Neural progenitor cell (in vitro differentiated cells): Measurements from ENCODE around the gene METRNL. TPM values are rescaled to one million over a fixed set of nuclear protein-coding genes. Genes with fewer than 3 reads are reported as not detected.
A peak's percentile ranks its signal among the peaks of the same experiment; 100 is the strongest.

Experiments used
- DNase-seq: peaks from one replicate; pipeline ENCODE4 v3.0.0-alpha.2; 2016; ENCODE audit warnings: low spot score
- H2AFZ ChIP-seq: fragments of 200-600 bp; sonication (generic); replicated peaks from 2 replicates; pipeline ENCODE4 v1.6.1; 2016; ENCODE audit warnings: antibody characterized with exemption
- H3F3A ChIP-seq: fragments of 200-600 bp; sonication (generic); 2 replicates; pipeline ENCODE4 v1.6.1; 2016; ENCODE audit warnings: antibody characterized with exemption, low read depth
- H3K27ac ChIP-seq: fragments of 200-600 bp; sonication (generic); 2 replicates; pipeline ENCODE4 v1.5.1; 2016; ENCODE audit warnings: mild to moderate bottlenecking
- H3K27me3 ChIP-seq: fragments of 200-600 bp; sonication (generic); 2 replicates; pipeline ENCODE4 v1.6.1; 2016; ENCODE audit warnings: mild to moderate bottlenecking, moderate library complexity
- H3K36me3 ChIP-seq: fragments of 200-600 bp; sonication (generic); 2 replicates; pipeline ENCODE4 v1.5.1; 2016
- H3K4me1 ChIP-seq: fragments of 200-600 bp; sonication (generic); 2 replicates; pipeline ENCODE4 v1.6.1; 2016; ENCODE audit warnings: mixed run types
- H3K4me2 ChIP-seq: fragments of 200-600 bp; sonication (generic); 2 replicates; pipeline ENCODE4 v1.6.1; 2016
- H3K4me3 ChIP-seq: fragments of 200-600 bp; sonication (generic); 2 replicates; pipeline ENCODE4 v1.5.1; 2016
- H3K79me2 ChIP-seq: fragments of 200-600 bp; sonication (generic); 2 replicates; pipeline ENCODE4 v1.6.1; 2016; ENCODE audit warnings: low read depth
- H3K9ac ChIP-seq: fragments of 200-600 bp; sonication (generic); 2 replicates; pipeline ENCODE4 v1.6.1; 2016
- H3K9me3 ChIP-seq: fragments of 200-600 bp; sonication (generic); 2 replicates; pipeline ENCODE4 v1.5.1; 2016; ENCODE audit warnings: low read depth
- H4K20me1 ChIP-seq: fragments of 200-600 bp; sonication (generic); 2 replicates; pipeline ENCODE4 v1.6.1; 2016; ENCODE audit warnings: low read depth
- H3K27ac Mint-ChIP-seq: 3 replicates; pipeline ENCODE4 v1.8.0; 2021; ENCODE audit warnings: mixed read lengths
- H3K27me3 Mint-ChIP-seq: 2 replicates; pipeline ENCODE4 v1.8.0; 2022; ENCODE audit warnings: low read depth, mild to moderate bottlenecking, inconsistent platforms, moderate library complexity, mixed read lengths; ENCODE audit not compliant: insufficient read depth
- H3K36me3 Mint-ChIP-seq: 3 replicates; pipeline ENCODE4 v1.8.0; 2021; ENCODE audit warnings: mixed read lengths
- H3K4me1 Mint-ChIP-seq: 3 replicates; pipeline ENCODE4 v1.8.0; 2021; ENCODE audit warnings: mixed read lengths
- H3K4me3 Mint-ChIP-seq: 3 replicates; pipeline ENCODE4 v1.8.0; 2021; ENCODE audit warnings: mild to moderate bottlenecking, moderate library complexity, mixed read lengths
- H3K9me3 Mint-ChIP-seq: 3 replicates; pipeline ENCODE4 v1.8.0; 2020; ENCODE audit warnings: mixed read lengths
- CTCF ChIP-seq: fragments of 200-600 bp; sonication (generic); IDR thresholded peaks from 2 replicates; pipeline ENCODE4 v1.5.1; 2017; ENCODE audit warnings: antibody characterized with exemption, mild to moderate bottlenecking
- EZH2 ChIP-seq: fragments of 200-600 bp; sonication (generic); IDR thresholded peaks from 2 replicates; pipeline ENCODE4 v1.6.1; 2017; ENCODE audit warnings: antibody characterized with exemption, mild to moderate bottlenecking, moderate library complexity
- EZH2phosphoT487 ChIP-seq: fragments of 200-600 bp; sonication (generic); IDR thresholded peaks from 2 replicates; pipeline ENCODE4 v1.6.1; 2017; ENCODE audit warnings: antibody characterized with exemption
- total RNA-seq: library from RNA; depleted of rRNA; stranded (reverse); fragments of >200 nt; gene quantifications from 2 replicates; pipeline ENCODE4 v1.2.3, GENCODE V29; 2015; ENCODE audit warnings: low replicate concordance

The METRNL gene
- total RNA-seq, 1 donor from 2014 or later: 3.6 TPM

- Histone ChIP-seq H3F3A (no peaks in the 10 kb centered on the region), H2AFZ (no peak overlapping the region), H3K4me1 (no peaks in the 10 kb centered on the region), H3K4me3 (no peak overlapping the region), H3K4me2 (no peak overlapping the region), H3K9ac (no peak overlapping the region), H3K9me3 (no peaks in the 10 kb centered on the region), H3K36me3 (no peaks in the 10 kb centered on the region), H3K27me3 (no peaks in the 10 kb centered on the region), H3K27ac (no peak overlapping the region), H3K79me2 (no peaks in the 10 kb centered on the region), H4K20me1 (peaks cover 2% of the 10 kb centered on the region)
- Mint-ChIP-seq H3K4me1 (peaks cover 2% of the 10 kb centered on the region), H3K9me3 (no peaks in the 10 kb centered on the region), H3K27ac (no peak overlapping the region), H3K27me3 (peaks cover 2% of the 10 kb centered on the region), H3K36me3 (peaks cover 7% of the 10 kb centered on the region), H3K4me3 (no peak overlapping the region)
- TF ChIP-seq EZH2phosphoT487 (no peak), EZH2 (no peak), CTCF (no peak)
- DNase-seq: no peak
These were observed 12.8 kb downstream of the METRNL start for GRCh38 chr17:83092186-83092585.

GRCh38 chr17:83092931-83093330 is 13.5 kb downstream of the METRNL start:
- no peak overlapping the region for H2AFZ ChIP-seq
- no peaks in the 10 kb centered on the region for H3K4me1 ChIP-seq
- no peaks in the 10 kb centered on the region for H3K36me3 ChIP-seq
- TF ChIP-seq EZH2phosphoT487 (no peak), CTCF (no peak), EZH2 (no peak)
- H3F3A ChIP-seq: no peaks in the 10 kb centered on the region
- H3K4me2 ChIP-seq: no peak overlapping the region
- H3K27ac ChIP-seq: no peak overlapping the region
- H3K4me3 Mint-ChIP-seq: no peak overlapping the region
- H3K9ac ChIP-seq: no peak overlapping the region
- H3K27ac Mint-ChIP-seq: peak overlapping the region; percentile 25
- H3K4me3 ChIP-seq: no peak overlapping the region
- H3K27me3 ChIP-seq: no peaks in the 10 kb centered on the region
- H3K79me2 ChIP-seq: no peaks in the 10 kb centered on the region
- peaks cover 2% of the 10 kb centered on the region for H3K27me3 Mint-ChIP-seq
- no peaks in the 10 kb centered on the region for H3K9me3 ChIP-seq
- H3K4me1 Mint-ChIP-seq: peaks cover 2% of the 10 kb centered on the region
- peaks cover 7% of the 10 kb centered on the region for H3K36me3 Mint-ChIP-seq
- no peaks in the 10 kb centered on the region for H3K9me3 Mint-ChIP-seq
- no peaks in the 10 kb centered on the region for H4K20me1 ChIP-seq
- DNase-seq: no peak

GRCh38 chr17:83093506-83093905 is 14.1 kb downstream of the METRNL start:
- no peaks in the 10 kb centered on the region for H3K36me3 ChIP-seq
- H3K36me3 Mint-ChIP-seq: peaks cover 7% of the 10 kb centered on the region
- peaks cover 2% of the 10 kb centered on the region for H3K27me3 Mint-ChIP-seq
- no peak overlapping the region for H3K27ac ChIP-seq
- no peaks in the 10 kb centered on the region for H3F3A ChIP-seq
- H3K4me1 ChIP-seq: no peaks in the 10 kb centered on the region
- H3K9ac ChIP-seq: no peak overlapping the region
- TF ChIP-seq CTCF: no peak
- no peak for TF ChIP-seq EZH2phosphoT487
- TF ChIP-seq EZH2: no peak
- no peak overlapping the region for H3K4me3 ChIP-seq
- H3K4me3 Mint-ChIP-seq: no peak overlapping the region
- no peaks in the 10 kb centered on the region for H3K9me3 ChIP-seq
- no peaks in the 10 kb centered on the region for H3K79me2 ChIP-seq
- no peaks in the 10 kb centered on the region for H3K27me3 ChIP-seq
- no peak overlapping the region for H2AFZ ChIP-seq
- H3K9me3 Mint-ChIP-seq: no peaks in the 10 kb centered on the region
- no peaks in the 10 kb centered on the region for H4K20me1 ChIP-seq
- no peak overlapping the region for H3K27ac Mint-ChIP-seq
- H3K4me1 Mint-ChIP-seq: peaks cover 2% of the 10 kb centered on the region
- DNase-seq: no peak
- no peak overlapping the region for H3K4me2 ChIP-seq
